Type B pancreatic cell (in vitro differentiated cells): ENCODE data around the gene DOLPP1. TPM values are rescaled to one million over a fixed set of nuclear protein-coding genes. Genes with fewer than 3 reads are reported as not detected.

Experiments
- DNase-seq: peaks from one replicate; pipeline ENCODE4 v3.0.0; 2021; ENCODE audit warnings: mixed read lengths; ENCODE audit not compliant: unreplicated experiment; ENCODE audit errors: extremely low spot score
- H3K27ac Mint-ChIP-seq: 2 replicates; pipeline ENCODE4 v1.8.0; 2021; ENCODE audit warnings: mild to moderate bottlenecking, mixed read lengths
- H3K27me3 Mint-ChIP-seq: 2 replicates; pipeline ENCODE4 v1.8.0; 2021; ENCODE audit warnings: mixed read lengths
- H3K36me3 Mint-ChIP-seq: 2 replicates; pipeline ENCODE4 v1.8.0; 2021; ENCODE audit warnings: mixed read lengths
- H3K4me1 Mint-ChIP-seq: one replicate; pipeline ENCODE4 v1.8.0; 2021; ENCODE audit warnings: mixed read lengths; ENCODE audit not compliant: unreplicated experiment
- H3K4me3 Mint-ChIP-seq: 2 replicates; pipeline ENCODE4 v1.8.0; 2021; ENCODE audit warnings: mild to moderate bottlenecking, mixed read lengths
- H3K9me3 Mint-ChIP-seq: 2 replicates; pipeline ENCODE4 v1.8.0; 2021; ENCODE audit warnings: mixed read lengths
- total RNA-seq: library from RNA; stranded (reverse); gene quantifications from 2 replicates; pipeline ENCODE4 v1.2.1, GENCODE V29; 2021; ENCODE audit warnings: low replicate concordance
- TF ChIP-seq, protein P1 (sequence below): fragments of 200-600 bp; sonication (generic); conservative IDR thresholded peaks from 2 replicates; pipeline ENCODE4 v1.5.0; 2021; ENCODE audit warnings: antibody characterized with exemption, mild to moderate bottlenecking

The DOLPP1 gene
- total RNA-seq, 1 donor from 2014 or later: 21.1 TPM

GRCh38 chr9:129108083-129108804, 27.3 kb downstream of the DOLPP1 start:
- Mint-ChIP-seq H3K27me3 (peaks cover 4% of the 10 kb centered on the region), H3K4me3 (peak overlapping the region; percentile 95), H3K4me1 (peaks cover 9% of the 10 kb centered on the region), H3K27ac (no peak overlapping the region), H3K36me3 (no peaks in the 10 kb centered on the region), H3K9me3 (no peaks in the 10 kb centered on the region)
- TF ChIP-seq, protein P1, sequence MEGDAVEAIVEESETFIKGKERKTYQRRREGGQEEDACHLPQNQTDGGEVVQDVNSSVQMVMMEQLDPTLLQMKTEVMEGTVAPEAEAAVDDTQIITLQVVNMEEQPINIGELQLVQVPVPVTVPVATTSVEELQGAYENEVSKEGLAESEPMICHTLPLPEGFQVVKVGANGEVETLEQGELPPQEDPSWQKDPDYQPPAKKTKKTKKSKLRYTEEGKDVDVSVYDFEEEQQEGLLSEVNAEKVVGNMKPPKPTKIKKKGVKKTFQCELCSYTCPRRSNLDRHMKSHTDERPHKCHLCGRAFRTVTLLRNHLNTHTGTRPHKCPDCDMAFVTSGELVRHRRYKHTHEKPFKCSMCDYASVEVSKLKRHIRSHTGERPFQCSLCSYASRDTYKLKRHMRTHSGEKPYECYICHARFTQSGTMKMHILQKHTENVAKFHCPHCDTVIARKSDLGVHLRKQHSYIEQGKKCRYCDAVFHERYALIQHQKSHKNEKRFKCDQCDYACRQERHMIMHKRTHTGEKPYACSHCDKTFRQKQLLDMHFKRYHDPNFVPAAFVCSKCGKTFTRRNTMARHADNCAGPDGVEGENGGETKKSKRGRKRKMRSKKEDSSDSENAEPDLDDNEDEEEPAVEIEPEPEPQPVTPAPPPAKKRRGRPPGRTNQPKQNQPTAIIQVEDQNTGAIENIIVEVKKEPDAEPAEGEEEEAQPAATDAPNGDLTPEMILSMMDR: no peak
- DNase-seq: no peak

DNA sequence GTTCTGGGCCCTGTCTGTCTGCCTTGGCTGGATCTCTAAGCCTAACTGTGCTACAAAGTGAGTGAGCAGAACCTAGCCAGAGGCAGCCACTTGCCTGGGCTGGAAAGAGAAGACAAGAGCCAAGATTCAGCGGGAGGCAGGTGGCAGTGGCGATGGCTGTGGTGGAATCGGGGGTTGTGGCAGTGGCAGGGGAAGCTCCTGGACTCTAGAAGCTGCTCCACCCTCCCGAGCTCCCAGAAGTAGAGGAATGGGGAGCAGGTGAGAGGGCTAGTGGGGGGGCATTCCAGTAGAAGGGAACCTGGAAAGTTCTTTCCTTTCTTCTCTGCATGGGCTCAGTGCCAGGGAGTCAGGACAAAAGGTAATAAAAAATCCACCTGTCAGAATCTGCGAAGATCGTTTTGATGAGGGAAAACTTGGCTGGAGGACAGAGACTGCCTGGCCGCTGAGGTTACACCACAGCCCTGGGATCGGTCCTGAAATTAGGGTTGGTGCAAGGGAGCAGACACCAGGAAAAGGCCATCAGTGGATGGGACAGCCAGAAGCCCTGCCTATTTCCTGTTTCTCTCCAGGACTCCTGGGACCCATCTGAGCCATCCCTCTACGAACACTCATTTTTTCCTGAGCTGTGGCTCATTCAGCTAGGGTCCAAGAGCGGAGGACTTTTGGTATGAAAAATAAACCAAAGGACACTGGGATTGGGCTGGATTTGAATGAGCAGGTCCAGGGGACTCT, 28.1 kb downstream of the DOLPP1 start:
- no peak for DNase-seq
- Mint-ChIP-seq H3K9me3 (no peaks in the 10 kb centered on the region), H3K4me3 (peak overlapping the region; percentile 95), H3K36me3 (no peaks in the 10 kb centered on the region), H3K27ac (peak overlapping the region; percentile 75), H3K4me1 (peaks cover 9% of the 10 kb centered on the region), H3K27me3 (peaks cover 4% of the 10 kb centered on the region)
- TF ChIP-seq, protein P1: no peak

GRCh38 chr9:129109537-129109903, 28.6 kb downstream of the DOLPP1 start:
- peak overlapping the region; percentile 75 for H3K27ac Mint-ChIP-seq
- TF ChIP-seq, protein P1: no peak
- no peaks in the 10 kb centered on the region for H3K9me3 Mint-ChIP-seq
- H3K36me3 Mint-ChIP-seq: no peaks in the 10 kb centered on the region
- no peak for DNase-seq
- peak overlapping the region; percentile 95 for H3K4me3 Mint-ChIP-seq
- peaks cover 13% of the 10 kb centered on the region for H3K4me1 Mint-ChIP-seq
- H3K27me3 Mint-ChIP-seq: peaks cover 4% of the 10 kb centered on the region

DNA sequence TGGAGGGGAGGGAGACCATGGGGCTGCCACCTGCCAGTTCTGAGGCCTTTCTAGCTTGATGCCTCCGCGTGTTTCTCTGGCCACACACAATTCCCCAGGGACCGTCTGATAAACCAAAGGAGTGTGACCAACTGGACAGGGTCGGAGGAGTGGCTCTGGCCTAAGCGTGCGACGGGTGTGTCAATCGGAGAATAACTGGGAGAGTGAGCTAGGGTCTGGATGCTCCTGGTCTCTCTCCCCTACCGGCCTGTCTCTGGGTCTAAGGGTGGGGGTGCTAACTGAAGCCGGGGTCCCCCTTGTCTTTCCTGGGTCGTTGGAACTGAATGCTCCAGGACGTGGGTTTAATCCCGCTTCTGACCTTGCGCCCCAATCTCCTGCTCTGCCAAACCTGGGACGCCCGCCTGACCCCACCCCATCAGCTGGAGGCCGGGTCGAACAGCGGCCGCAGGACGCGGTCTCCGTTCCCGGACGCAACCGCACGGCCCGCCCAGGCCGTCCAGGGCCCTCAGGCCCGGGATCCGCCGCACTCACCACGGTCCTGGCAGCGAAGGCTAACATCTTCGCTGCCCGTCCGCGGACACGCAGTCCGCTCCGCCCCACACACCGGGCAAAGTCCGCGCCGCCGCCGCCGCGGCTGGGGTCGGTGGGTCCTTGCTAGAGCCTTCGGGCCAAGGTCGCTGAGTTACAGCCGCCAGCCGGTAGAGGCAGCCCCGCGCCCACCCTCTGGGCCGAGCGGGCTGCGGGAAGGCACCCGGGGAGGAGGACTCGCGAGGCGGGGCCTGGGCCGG, 29.2 kb downstream of the DOLPP1 start:
- no peak overlapping the region for H3K27ac Mint-ChIP-seq
- no peak for DNase-seq

More for the DNA sequence above, 29.2 kb downstream of the DOLPP1 start:
- Mint-ChIP-seq H3K36me3 (no peaks in the 10 kb centered on the region), H3K4me3 (peak overlapping the region; percentile 95), H3K27me3 (peaks cover 4% of the 10 kb centered on the region), H3K9me3 (no peaks in the 10 kb centered on the region), H3K4me1 (peaks cover 19% of the 10 kb centered on the region)
- TF ChIP-seq, protein P1: no peak
